Stimulated activated CD8-positive, alpha-beta memory T cell treated with anti-CD3 and anti-CD28 coated beads, Interleukin-4, amount 100 ng/mL, for 4 hours (primary cell): ENCODE measurements around the gene PGLYRP3.
"Not testable (repeated sequence)": the region's sequence is repeated elsewhere in the genome, so short reads cannot be mapped to it uniquely, and the experiment has no call there.

Experiments used
- DNase-seq, 2 donors: peaks; one replicate each; pipeline ENCODE4 v3.0.0-alpha.2; 2020; ENCODE audit warnings: low read depth in 2 of 2, low spot score in 1 of 2

PGLYRP3 gene

GRCh38 chr1:153314388-153314787 is 1.6 kb upstream of the PGLYRP3 start:
- DNase-seq: not testable (repeated sequence)

GRCh38 chr1:153313288-153313687 is 536 bp upstream of the PGLYRP3 start:
- DNase-seq: no peak

DNA sequence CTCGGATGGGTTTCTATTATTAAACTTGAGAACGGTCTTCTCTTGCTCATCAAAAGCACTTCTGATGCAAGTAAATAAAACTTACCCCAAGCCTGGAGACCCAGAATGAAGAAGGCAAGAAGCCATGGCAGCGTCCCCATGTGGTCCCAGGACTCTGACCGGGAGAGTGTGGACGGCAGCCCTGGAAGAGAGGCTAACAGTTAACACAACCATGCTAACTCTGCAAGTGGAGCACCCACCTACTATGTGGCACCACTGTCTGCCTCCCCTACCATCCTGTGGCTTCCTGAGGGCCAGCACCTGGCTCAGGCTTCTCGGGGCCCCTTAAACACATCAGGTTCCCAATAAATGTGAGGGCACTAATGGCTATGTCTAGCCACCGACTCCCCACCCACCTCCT is 2.2 kb downstream of the PGLYRP3 start:
- no peak for DNase-seq

GRCh38 chr1:153309441-153309840 is 3.3 kb downstream of the PGLYRP3 start:
- no peak for DNase-seq

DNA sequence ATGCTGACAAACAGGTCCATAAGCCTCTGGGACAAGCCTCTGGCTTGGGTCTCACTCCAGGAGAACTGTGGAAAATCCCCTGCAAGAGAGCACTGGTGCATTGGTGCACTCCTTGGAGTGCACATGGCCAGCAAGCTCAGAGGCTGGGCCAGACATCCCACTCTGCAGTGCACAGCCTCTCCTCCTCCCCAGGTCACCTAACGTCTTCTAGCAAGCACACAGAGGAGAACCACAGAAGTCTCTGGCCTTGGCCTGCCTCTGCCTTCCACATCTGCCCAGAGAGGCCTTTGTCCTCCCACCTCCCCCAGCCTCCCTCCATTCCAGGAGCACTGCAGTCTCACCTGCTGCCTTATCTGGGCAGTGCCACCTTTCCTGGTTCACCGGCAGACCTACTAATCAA is 4.2 kb downstream of the PGLYRP3 start:
- no peak for DNase-seq

GRCh38 chr1:153307221-153307600 is 5.5 kb downstream of the PGLYRP3 start:
- no peak for DNase-seq

GRCh38 chr1:153306303-153307220 is 6.2 kb downstream of the PGLYRP3 start:
- no peak for DNase-seq

DNA sequence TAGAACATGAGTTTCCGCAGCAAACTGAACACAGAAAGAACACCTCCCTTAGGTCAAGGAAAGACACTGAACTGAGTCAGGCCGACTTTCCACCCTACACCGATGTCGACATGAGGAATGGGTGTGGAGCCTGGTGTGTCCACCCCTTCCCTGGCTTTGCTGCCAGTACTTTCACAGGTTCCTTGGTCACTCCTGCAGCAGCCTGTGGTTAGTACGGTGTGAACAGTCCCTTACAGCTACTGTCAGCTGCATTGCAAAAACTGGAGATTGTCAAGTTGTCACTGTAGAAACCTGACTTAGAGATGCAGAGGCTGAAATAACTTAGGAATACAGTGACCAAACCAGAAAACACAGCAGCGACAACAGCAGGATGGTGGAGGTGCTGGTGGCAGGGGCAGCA is 7.1 kb downstream of the PGLYRP3 start:
- DNase-seq: no peak

DNA sequence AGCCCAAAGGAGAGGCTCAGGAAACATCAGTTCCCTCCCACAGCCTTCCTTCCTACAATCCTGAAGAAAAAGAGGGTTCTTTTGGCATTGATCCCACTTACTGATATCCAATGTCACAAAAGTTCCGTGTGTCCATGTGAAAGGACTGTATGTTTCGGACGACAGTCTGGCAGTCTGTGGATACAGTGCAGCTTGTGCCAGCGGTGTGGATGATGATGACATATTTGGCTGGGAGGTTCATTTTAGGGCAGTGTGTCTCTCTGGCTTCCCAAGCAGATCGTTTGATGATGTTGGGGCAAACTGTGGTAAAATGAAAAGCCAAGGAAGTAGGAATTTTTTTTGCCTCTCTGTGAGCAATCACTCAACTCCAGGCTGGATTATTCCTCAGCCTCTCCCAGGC is 10.4 kb downstream of the PGLYRP3 start:
- no peak for DNase-seq

- no peak for DNase-seq
Measured at GRCh38 chr1:153293851-153294250, 18.9 kb downstream of the PGLYRP3 start.

GRCh38 chr1:153293480-153293775 is 19.3 kb downstream of the PGLYRP3 start:
- DNase-seq: no peak

GRCh38 chr1:153292740-153293479 is 19.8 kb downstream of the PGLYRP3 start:
- no peak for DNase-seq

- no peak for DNase-seq
Measured at GRCh38 chr1:153292185-153292584, 20.6 kb downstream of the PGLYRP3 start.

DNA sequence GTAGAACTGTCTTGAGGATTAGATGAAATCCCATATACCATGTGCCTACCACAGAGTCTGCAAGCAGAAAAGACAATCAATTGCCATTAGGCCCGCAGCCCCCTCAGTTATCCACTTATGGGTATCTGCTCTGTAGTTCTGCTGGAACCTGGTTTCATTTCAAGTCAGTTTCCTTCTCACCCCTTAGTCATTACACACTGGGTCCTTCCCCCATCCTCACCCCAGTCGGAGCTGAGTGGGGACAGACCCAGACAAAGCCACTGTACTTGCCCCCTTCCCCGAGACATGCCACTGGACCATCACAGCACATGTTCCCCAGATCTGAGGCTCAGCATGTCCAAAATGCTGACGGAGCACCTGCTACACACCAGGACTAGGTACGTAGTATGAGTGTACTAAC is 21.2 kb downstream of the PGLYRP3 start:
- no peak for DNase-seq

GRCh38 chr1:153288634-153289275 is 24.0 kb downstream of the PGLYRP3 start:
- DNase-seq: no peak

DNA sequence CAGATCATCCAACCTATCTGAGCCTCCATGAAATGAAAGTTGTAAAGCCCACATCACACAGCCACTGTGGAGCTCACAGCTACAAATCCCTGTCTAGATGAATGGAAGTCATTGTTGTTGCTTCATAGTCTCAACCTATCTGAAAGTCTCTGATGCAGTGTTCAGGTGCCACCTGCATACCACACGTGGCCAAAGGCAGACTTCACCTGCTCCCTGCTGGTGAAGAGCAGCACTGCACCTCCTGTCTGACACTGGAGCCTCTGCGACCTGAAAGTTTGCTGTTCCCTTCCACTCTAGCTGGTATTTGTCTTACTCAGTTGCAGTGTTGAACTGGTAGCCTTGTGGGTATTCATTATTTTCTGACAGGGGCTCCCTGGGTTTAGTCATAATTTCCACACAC is 34.9 kb downstream of the PGLYRP3 start:
- no peak for DNase-seq

DNA sequence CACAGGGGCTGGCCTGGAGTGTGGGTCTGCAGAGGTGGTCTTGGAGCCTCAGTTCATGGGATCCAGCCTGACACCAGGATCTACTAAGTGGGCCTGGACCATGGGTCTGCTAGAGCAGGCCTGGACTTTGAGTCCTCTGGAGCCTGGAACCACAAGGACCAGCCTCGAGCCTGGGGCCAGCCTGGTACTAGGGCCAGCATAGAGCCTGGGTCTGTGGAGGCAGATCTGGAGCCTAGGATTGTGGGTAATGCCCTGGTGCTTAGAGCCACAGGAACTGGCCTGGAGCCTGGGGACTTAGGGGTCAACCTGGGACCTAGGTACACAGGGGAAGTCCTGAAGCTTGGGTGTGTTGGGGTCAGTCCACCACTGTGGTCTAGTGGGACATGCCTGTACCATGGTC is 40.6 kb downstream of the PGLYRP3 start:
- DNase-seq: no peak

- DNase-seq: no peak
Measured at GRCh38 chr1:153271711-153272110, 41.0 kb downstream of the PGLYRP3 start.

DNA sequence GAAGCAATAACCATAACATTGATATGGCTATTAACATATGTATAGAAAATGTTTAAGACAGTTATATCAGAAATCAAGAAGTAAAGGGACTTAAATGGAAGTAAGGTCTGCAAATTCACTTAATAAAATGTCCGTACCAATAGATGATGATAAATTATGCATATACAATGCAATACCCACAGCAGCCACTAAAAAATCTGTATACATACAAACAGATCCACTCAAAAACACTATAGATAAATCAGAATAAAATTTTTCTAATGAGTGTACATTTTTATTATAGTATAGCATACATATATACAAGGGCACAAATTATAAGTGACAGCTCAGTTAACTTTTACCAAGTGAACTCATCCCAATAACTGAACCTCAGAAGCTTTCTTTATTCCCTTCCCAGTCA is 47.3 kb downstream of the PGLYRP3 start:
- no peak for DNase-seq

GRCh38 chr1:153262462-153263157 is 50.1 kb downstream of the PGLYRP3 start:
- DNase-seq: no peak

GRCh38 chr1:153262070-153262366 is 50.7 kb downstream of the PGLYRP3 start:
- no peak for DNase-seq
